ENCODE measurements around the gene DUOXA2.
A peak's percentile ranks its signal among the peaks of the same experiment; 100 is the strongest.

The DUOXA2 gene

DNA sequence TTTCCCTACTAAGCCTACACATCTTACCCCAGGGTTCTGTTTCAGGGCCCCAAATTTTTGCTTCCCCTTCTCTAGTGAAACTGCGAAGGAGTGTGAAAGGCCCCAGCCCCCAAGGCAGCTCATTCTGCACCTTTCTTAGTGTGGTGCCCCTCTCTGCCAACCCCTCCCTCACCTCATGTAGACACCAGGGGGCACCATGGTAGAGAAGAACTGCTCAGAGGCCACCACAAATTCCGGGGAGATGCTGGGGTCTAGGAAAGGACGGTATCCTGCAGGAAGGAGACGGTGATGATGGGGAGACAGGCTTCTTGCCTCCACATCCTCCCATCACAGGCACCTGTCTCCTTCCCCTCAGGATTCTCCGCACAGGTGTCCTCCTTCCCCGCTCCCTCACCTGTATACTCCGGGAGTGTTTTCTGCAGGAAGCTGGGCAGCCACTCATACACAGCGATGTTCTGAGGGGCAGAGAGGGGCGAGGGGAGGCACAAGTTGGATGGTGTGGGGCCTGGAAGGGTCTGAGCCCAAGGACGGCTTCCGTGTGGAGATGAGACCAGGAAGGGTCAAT lies 3.8 kb upstream of the DUOXA2 start:
- Histone ChIP-seq H3K4me1 (ENCODE audit: control insufficient read depth, insufficient read depth, low read length, unreplicated experiment) (no peaks in the 10 kb centered on the region), H3K36me3 (ENCODE audit: insufficient read depth, low read length) (no peaks in the 10 kb centered on the region), H3K79me2 (ENCODE audit: control insufficient read depth, insufficient read depth, low read length, unreplicated experiment) (no peaks in the 10 kb centered on the region), H3K4me3 (ENCODE audit: low read depth, low read length) (no peak overlapping the region), H3K27ac (ENCODE audit: low read depth, low read length) (no peak overlapping the region), H3K27me3 (ENCODE audit: insufficient read depth, low read length) (peaks cover 84% of the 10 kb centered on the region), H2AFZ (ENCODE audit: low read length, unreplicated experiment) (no peak overlapping the region)

DNA sequence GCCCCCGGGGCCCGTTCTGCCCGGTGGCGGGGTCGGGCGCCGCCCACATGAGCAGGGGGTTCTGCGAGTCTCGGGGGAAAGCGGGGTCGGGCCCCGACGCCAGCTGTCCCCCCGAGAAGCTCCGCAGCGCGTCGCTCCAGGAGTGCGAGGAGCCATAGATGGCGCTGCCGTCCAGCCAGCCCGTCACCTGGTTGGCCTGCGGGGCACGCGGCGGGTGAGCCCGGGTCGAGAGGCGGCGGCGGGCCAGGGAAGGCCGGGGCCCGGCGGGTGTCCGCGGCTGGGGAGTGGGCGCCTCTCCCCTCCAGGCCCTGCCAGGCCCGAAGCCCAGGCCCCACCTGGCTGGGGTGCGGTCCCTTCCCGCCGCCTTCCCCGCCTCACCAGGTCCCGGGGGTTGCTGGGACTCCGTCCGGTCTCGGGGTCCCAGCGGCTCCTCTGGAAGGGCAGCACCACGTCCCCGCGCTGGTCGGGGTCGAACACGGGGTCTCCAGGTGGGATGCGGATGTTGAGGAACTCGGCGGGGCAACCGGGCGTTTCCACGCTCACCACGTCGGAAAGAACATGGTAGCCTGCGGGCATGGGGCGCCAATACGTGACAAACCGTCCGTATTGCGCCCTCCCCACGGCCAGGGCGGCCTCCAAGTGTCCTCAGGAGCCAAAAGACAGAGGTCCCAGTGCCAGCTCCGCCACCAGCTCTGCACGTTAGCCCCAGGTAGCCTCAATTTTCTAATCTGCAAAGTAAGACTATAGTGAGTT lies 2.6 kb upstream of the DUOXA2 start:
- H3K4me3 ChIP-seq (ENCODE audit: low read depth, low read length): no peak overlapping the region
- no peak overlapping the region for H2AFZ ChIP-seq (ENCODE audit: low read length, unreplicated experiment)

DNA sequence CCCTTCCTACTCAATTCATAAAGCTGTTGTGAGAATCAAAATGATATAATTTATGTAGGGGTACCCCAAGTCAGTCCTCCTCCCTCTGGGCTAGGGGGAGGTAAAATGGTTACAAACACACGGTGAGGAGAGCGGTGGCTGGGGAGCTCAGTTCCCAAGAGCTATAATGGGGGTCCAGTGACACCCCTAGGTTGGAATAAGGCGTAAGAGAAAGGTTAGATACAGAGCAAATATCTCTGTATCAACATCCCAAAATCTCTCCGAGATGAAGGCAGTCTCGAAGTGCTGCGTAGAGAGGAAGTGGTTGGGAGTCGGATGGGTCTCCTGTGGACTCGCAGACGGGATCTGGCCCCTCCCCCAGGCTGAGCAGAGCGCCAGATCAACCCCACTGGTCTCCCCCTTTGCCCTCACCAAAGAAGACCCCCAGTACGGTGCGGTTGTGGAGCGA lies 2.0 kb upstream of the DUOXA2 start:
- no peaks in the 10 kb centered on the region for H3K36me3 ChIP-seq (ENCODE audit: insufficient read depth, low read length)
- no peak overlapping the region for H2AFZ ChIP-seq (ENCODE audit: low read length, unreplicated experiment)
- H3K27ac ChIP-seq (ENCODE audit: low read depth, low read length): no peak overlapping the region
- H3K27me3 ChIP-seq (ENCODE audit: insufficient read depth, low read length): peaks cover 90% of the 10 kb centered on the region
- no peaks in the 10 kb centered on the region for H3K79me2 ChIP-seq (ENCODE audit: control insufficient read depth, insufficient read depth, low read length, unreplicated experiment)
- H3K4me3 ChIP-seq (ENCODE audit: low read depth, low read length): peak overlapping the region; percentile 48; the same call in 1 of the 2 replicates
- no peaks in the 10 kb centered on the region for H3K4me1 ChIP-seq (ENCODE audit: control insufficient read depth, insufficient read depth, low read length, unreplicated experiment)

More for the DNA sequence above, 2.6 kb upstream of the DUOXA2 start:
- H3K4me1 ChIP-seq (ENCODE audit: control insufficient read depth, insufficient read depth, low read length, unreplicated experiment): no peaks in the 10 kb centered on the region
- no peaks in the 10 kb centered on the region for H3K36me3 ChIP-seq (ENCODE audit: insufficient read depth, low read length)
- no peak overlapping the region for H3K27ac ChIP-seq (ENCODE audit: low read depth, low read length)
- no peaks in the 10 kb centered on the region for H3K79me2 ChIP-seq (ENCODE audit: control insufficient read depth, insufficient read depth, low read length, unreplicated experiment)
- peaks cover 88% of the 10 kb centered on the region for H3K27me3 ChIP-seq (ENCODE audit: insufficient read depth, low read length)

DNA sequence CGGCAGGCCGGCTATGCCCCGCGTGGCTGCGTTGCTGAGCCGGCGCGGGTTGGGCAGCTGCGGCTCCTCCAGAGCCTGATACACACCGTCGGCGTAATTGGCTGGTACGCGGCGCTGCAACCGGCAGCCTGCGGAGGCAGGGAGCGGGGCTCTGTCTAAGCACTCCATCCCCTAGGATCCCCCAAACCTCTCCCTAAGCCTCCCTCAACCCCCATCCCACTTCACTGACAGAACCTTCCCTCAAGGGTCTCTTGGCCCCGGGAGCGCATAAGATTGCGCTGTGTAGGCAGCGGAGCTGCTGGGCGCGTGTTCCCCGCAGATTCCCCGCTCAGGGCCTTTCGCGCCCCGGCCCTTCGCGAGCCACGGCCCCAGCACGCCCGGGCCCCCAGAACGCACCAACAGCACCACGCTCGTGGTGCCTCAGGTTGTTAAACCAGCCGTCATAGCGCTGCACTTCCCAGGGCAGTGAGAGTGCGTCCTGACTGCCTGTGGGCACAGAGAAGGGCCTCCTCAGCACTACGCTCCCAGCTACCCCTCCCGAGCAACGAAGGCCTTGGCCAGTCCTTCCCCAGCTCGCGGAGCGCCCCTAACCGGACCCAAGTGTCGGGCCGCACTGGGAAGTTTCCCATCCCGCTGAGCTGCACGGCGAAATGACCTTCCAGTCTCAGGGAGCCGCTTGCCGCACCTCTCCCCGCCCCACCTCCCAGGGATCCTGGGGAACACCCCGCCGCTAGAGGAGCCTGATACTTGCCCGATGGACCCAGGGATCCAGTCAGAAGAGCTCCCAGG lies 1.3 kb upstream of the DUOXA2 start:
- no peak overlapping the region for H2AFZ ChIP-seq (ENCODE audit: low read length, unreplicated experiment)
- H3K36me3 ChIP-seq (ENCODE audit: insufficient read depth, low read length): no peaks in the 10 kb centered on the region
- no peak overlapping the region for H3K27ac ChIP-seq (ENCODE audit: low read depth, low read length)
- peaks cover 95% of the 10 kb centered on the region for H3K27me3 ChIP-seq (ENCODE audit: insufficient read depth, low read length)
- H3K4me1 ChIP-seq (ENCODE audit: control insufficient read depth, insufficient read depth, low read length, unreplicated experiment): no peaks in the 10 kb centered on the region
- no peaks in the 10 kb centered on the region for H3K79me2 ChIP-seq (ENCODE audit: control insufficient read depth, insufficient read depth, low read length, unreplicated experiment)
- H3K4me3 ChIP-seq (ENCODE audit: low read depth, low read length): peak overlapping the region; percentile 48; the same call in 1 of the 2 replicates

DNA sequence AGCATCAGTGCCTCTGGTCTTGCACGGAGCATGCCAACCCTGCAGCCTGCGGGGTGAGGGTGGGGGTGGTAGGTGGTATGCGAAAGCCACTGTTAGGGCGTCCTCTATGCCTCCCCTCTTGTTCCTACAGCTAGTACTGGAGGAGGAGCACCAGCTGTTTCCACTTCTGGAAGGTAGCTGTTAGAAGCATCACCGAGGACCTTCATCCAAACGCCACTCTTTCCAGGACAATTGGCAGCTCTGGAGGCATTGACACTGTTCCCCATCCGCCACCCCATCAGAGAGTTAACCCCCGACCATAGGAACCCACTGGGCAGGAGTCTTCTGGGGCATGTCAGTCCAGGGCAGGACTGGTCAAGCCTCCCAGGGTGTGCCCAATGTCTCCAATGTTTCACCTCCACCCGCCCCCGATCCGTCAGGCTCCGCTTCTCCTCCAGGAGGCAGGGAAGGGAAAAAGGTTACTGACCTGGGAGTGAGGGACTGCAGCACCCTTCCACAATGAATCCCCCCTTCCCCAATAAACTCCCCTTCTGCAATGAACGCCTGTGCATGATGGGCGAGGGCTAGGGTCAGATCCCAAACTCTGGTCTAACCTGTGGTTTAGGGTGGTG lies 641 bp upstream of the DUOXA2 start:
- Histone ChIP-seq H3K27me3 (ENCODE audit: insufficient read depth, low read length) (peaks cover 90% of the 10 kb centered on the region), H3K27ac (ENCODE audit: low read depth, low read length) (no peak overlapping the region), H3K79me2 (ENCODE audit: control insufficient read depth, insufficient read depth, low read length, unreplicated experiment) (no peaks in the 10 kb centered on the region), H2AFZ (ENCODE audit: low read length, unreplicated experiment) (no peak overlapping the region), H3K4me3 (ENCODE audit: low read depth, low read length) (peak overlapping the region; percentile 48; the same call in 1 of the 2 replicates), H3K4me1 (ENCODE audit: control insufficient read depth, insufficient read depth, low read length, unreplicated experiment) (no peaks in the 10 kb centered on the region), H3K36me3 (ENCODE audit: insufficient read depth, low read length) (no peaks in the 10 kb centered on the region)

DNA sequence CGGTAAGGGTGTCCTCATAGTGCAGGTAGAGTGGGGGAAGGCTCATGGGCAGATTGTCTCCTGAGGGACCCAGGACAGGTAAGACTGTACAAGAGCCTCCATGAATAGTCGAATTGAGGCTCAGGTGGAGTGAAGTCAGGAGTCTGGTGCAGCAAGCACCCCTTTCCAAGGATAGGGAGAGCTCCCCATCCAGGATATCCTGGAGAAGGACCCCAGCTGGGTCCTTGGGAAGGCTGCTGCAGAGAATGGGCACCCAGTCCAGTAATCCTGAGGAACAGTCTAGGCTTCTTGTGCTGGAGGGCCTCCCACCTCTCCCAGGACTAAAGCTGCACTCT lies 592 bp downstream of the DUOXA2 start:
- no peaks in the 10 kb centered on the region for H3K79me2 ChIP-seq (ENCODE audit: control insufficient read depth, insufficient read depth, low read length, unreplicated experiment)
- H3K4me3 ChIP-seq (ENCODE audit: low read depth, low read length): peak overlapping the region; percentile 32; the same call in 1 of the 2 replicates
- no peak overlapping the region for H2AFZ ChIP-seq (ENCODE audit: low read length, unreplicated experiment)
- no peaks in the 10 kb centered on the region for H3K4me1 ChIP-seq (ENCODE audit: control insufficient read depth, insufficient read depth, low read length, unreplicated experiment)
- H3K27ac ChIP-seq (ENCODE audit: low read depth, low read length): no peak overlapping the region
- no peaks in the 10 kb centered on the region for H3K36me3 ChIP-seq (ENCODE audit: insufficient read depth, low read length)
- peaks cover 78% of the 10 kb centered on the region for H3K27me3 ChIP-seq (ENCODE audit: insufficient read depth, low read length)

DNA sequence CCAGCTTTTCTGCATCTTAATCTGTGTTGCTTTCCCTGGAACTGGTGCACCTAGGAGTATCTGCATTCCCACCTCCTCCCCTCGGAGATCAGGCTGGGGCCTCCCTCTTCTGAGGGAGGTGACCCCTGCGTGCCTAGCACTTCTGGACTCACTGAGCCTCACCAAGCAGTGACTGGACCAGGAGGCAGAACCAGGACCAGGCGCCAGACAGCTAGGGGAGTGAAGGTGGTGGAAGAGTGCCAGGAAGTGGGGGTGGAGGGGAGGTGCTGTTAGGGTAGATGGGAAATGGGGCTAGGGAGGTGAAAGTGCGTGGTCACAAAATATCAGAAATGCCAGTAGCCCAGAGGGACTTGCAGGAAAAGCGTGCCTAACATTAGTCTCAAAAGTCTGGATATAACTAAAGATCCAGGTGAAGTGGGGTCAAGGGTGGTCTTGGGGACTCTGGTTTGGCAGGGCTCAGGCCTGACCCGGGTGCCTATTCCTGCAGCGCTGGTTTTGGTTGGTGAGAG lies 1.2 kb downstream of the DUOXA2 start:
- no peaks in the 10 kb centered on the region for H3K4me1 ChIP-seq (ENCODE audit: control insufficient read depth, insufficient read depth, low read length, unreplicated experiment)
- no peak overlapping the region for H3K4me3 ChIP-seq (ENCODE audit: low read depth, low read length)
- no peaks in the 10 kb centered on the region for H3K79me2 ChIP-seq (ENCODE audit: control insufficient read depth, insufficient read depth, low read length, unreplicated experiment)
- no peaks in the 10 kb centered on the region for H3K36me3 ChIP-seq (ENCODE audit: insufficient read depth, low read length)
- H3K27me3 ChIP-seq (ENCODE audit: insufficient read depth, low read length): peaks cover 71% of the 10 kb centered on the region
- H3K27ac ChIP-seq (ENCODE audit: low read depth, low read length): no peak overlapping the region
- H2AFZ ChIP-seq (ENCODE audit: low read length, unreplicated experiment): no peak overlapping the region

DNA sequence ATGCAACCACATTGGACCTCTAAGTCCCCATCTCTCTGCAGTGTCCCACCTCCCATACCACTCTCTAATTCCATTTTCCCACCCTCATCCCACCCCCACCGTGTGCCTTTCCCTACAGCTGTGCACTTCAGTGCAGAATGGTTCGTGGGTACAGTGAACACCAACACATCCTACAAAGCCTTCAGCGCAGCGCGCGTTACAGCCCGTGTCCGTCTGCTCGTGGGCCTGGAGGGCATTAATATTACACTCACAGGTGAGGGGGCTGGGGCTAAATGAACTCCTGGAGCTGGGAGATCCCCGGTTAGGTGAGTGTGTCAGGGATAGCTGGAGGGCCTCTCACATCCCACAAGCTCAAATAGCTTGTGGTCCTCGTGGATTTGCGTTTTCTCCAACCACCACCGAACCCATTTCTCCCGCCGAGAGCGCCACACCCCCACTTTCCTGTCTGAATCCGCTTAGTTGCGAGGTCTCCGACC lies 1.9 kb downstream of the DUOXA2 start:
- Histone ChIP-seq H3K36me3 (ENCODE audit: insufficient read depth, low read length) (no peaks in the 10 kb centered on the region), H3K27ac (ENCODE audit: low read depth, low read length) (no peak overlapping the region), H2AFZ (ENCODE audit: low read length, unreplicated experiment) (no peak overlapping the region), H3K27me3 (ENCODE audit: insufficient read depth, low read length) (peaks cover 67% of the 10 kb centered on the region), H3K79me2 (ENCODE audit: control insufficient read depth, insufficient read depth, low read length, unreplicated experiment) (no peaks in the 10 kb centered on the region), H3K4me3 (ENCODE audit: low read depth, low read length) (no peak overlapping the region), H3K4me1 (ENCODE audit: control insufficient read depth, insufficient read depth, low read length, unreplicated experiment) (no peaks in the 10 kb centered on the region)

DNA sequence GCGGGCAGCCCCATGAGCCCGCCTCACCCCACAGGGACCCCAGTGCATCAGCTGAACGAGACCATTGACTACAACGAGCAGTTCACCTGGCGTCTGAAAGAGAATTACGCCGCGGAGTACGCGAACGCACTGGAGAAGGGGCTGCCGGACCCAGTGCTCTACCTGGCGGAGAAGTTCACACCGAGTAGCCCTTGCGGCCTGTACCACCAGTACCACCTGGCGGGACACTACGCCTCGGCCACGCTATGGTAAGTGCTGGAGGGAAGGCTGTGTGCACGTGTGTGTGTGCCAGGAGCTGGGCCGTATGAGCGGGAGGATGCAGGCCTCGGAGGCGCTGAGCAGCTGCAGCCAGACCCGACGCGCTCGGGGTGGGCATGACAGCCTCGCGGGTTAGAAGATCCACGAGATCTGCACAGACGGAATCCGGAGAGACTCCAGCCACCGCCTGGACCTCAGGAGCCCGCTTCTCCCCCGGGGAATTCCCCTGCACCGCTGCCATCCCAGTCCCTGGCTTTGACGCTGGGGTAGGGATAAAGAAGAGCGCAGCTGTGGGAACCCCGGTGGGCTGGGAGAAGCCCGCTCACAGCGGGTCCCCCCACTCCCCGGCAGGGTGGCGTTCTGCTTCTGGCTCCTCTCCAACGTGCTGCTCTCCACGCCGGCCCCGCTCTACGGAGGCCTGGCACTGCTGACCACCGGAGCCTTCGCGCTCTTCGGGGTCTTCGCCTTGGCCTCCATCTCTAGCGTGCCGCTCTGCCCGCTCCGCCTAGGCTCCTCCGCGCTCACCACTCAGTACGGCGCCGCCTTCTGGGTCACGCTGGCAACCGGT lies 2.6 kb downstream of the DUOXA2 start:
- H2AFZ ChIP-seq (ENCODE audit: low read length, unreplicated experiment): no peak overlapping the region
- no peaks in the 10 kb centered on the region for H3K36me3 ChIP-seq (ENCODE audit: insufficient read depth, low read length)
- H3K79me2 ChIP-seq (ENCODE audit: control insufficient read depth, insufficient read depth, low read length, unreplicated experiment): no peaks in the 10 kb centered on the region
- peaks cover 2% of the 10 kb centered on the region for H3K4me1 ChIP-seq (ENCODE audit: control insufficient read depth, insufficient read depth, low read length, unreplicated experiment)
- H3K4me3 ChIP-seq (ENCODE audit: low read depth, low read length): 0 out of 2 replicates have a peak overlapping the region, but pooled peaks have one; percentile 9
- H3K27me3 ChIP-seq (ENCODE audit: insufficient read depth, low read length): peaks cover 62% of the 10 kb centered on the region
- H3K27ac ChIP-seq (ENCODE audit: low read depth, low read length): no peak overlapping the region
